AG09319 (cell line): Measurements from ENCODE around the gene TNKS1BP1.

ENCODE experiments used
- DNase-seq: peaks from one replicate; pipeline ENCODE4 v3.0.0-alpha.2; 2010; ENCODE audit warnings: low read depth; ENCODE audit errors: extremely low read depth
- CTCF ChIP-seq: IDR thresholded peaks from 2 replicates; pipeline ENCODE4 v1.5.1; 2011; ENCODE audit warnings: low read depth, mild to moderate bottlenecking, inconsistent platforms, low read length, moderate library complexity

Gene TNKS1BP1

GRCh38 chr11:57255618-57256017 lies 69.1 kb downstream of the TNKS1BP1 start:
- TF ChIP-seq CTCF = no peak
- no peak for DNase-seq

- no peak for TF ChIP-seq CTCF
- DNase-seq = no peak
Measured at GRCh38 chr11:57254631-57255030, 70.1 kb downstream of the TNKS1BP1 start.

- DNase-seq = no peak
Measured at GRCh38 chr11:57251491-57252104, 73.2 kb downstream of the TNKS1BP1 start.

GRCh38 chr11:57251037-57251436 lies 73.7 kb downstream of the TNKS1BP1 start:
- no peak for TF ChIP-seq CTCF
- no peak for DNase-seq

More at GRCh38 chr11:57251491-57252104, 73.2 kb downstream of the TNKS1BP1 start:
- TF ChIP-seq CTCF = no peak
